RWPE2 (cell line): Measurements from ENCODE around the gene KIF26A.

Experiments
- ATAC-seq: fragments of 200-7000 bp; cut with Tn5 transposase; 3 replicates; pipeline ENCODE4 v1.9.1; 2021; ENCODE audit warnings: low read depth
- DNase-seq: peaks from one replicate; pipeline ENCODE4 v3.0.0-alpha.2; 2020; ENCODE audit warnings: low spot score
- H3K27ac ChIP-seq: fragments of 450-650 bp; 2 replicates; pipeline ENCODE4 v1.5.1; 2017; ENCODE audit warnings: mild to moderate bottlenecking; ENCODE audit not compliant: poor library complexity, severe bottlenecking
- H3K27me3 ChIP-seq: fragments of 250-450 bp; sonication (Bioruptor Pico); 2 replicates; pipeline ENCODE4 v1.5.1; 2021; ENCODE audit warnings: mild to moderate bottlenecking, moderate library complexity; ENCODE audit not compliant: insufficient read depth, poor library complexity, severe bottlenecking
- H3K36me3 ChIP-seq: fragments of 250-450 bp; sonication (Bioruptor Pico); 2 replicates; pipeline ENCODE4 v1.5.1; 2020; ENCODE audit warnings: low read depth, mild to moderate bottlenecking, moderate library complexity
- H3K4me1 ChIP-seq: fragments of 250-450 bp; sonication (Bioruptor Pico); 2 replicates; pipeline ENCODE4 v1.5.1; 2021; ENCODE audit warnings: mild to moderate bottlenecking, moderate library complexity; ENCODE audit not compliant: insufficient read depth, poor library complexity, severe bottlenecking
- H3K4me3 ChIP-seq: fragments of 250-450 bp; sonication (Bioruptor Pico); 2 replicates; pipeline ENCODE4 v1.5.1; 2021; ENCODE audit warnings: mild to moderate bottlenecking, moderate library complexity; ENCODE audit not compliant: severe bottlenecking
- H3K9me3 ChIP-seq: fragments of 250-450 bp; sonication (Bioruptor Pico); 2 replicates; pipeline ENCODE4 v1.5.1; 2021; ENCODE audit warnings: mild to moderate bottlenecking, moderate library complexity; ENCODE audit not compliant: severe bottlenecking
- CTCF ChIP-seq: fragments of 450-650 bp; IDR thresholded peaks from one replicate; pipeline ENCODE4 v1.5.1; 2017; ENCODE audit warnings: mild to moderate bottlenecking, moderate library complexity; ENCODE audit not compliant: poor library complexity, severe bottlenecking

Gene KIF26A

GRCh38 chr14:104197449-104198247 is 59.3 kb downstream of the KIF26A start:
- ATAC-seq, result no peak
- H3K4me1 ChIP-seq, result no peaks in the 10 kb centered on the region
- no peak for TF ChIP-seq CTCF
- no peak overlapping the region for H3K4me3 ChIP-seq
- no peaks in the 10 kb centered on the region for H3K36me3 ChIP-seq
- no peak overlapping the region for H3K27ac ChIP-seq
- peaks cover 57% of the 10 kb centered on the region for H3K27me3 ChIP-seq
- no peaks in the 10 kb centered on the region for H3K9me3 ChIP-seq
- DNase-seq, result no peak

- peaks cover 63% of the 10 kb centered on the region for H3K27me3 ChIP-seq
- no peaks in the 10 kb centered on the region for H3K4me1 ChIP-seq
- H3K9me3 ChIP-seq, result no peaks in the 10 kb centered on the region
- no peaks in the 10 kb centered on the region for H3K36me3 ChIP-seq
- H3K4me3 ChIP-seq, result no peak overlapping the region
- no peak for TF ChIP-seq CTCF
- H3K27ac ChIP-seq, result no peak overlapping the region
- no peak for ATAC-seq
- DNase-seq, result no peak
Measured at GRCh38 chr14:104199266-104199895, 61.0 kb downstream of the KIF26A start.

- TF ChIP-seq CTCF, result no peak
- DNase-seq, result no peak
- Histone ChIP-seq H3K27ac (no peak overlapping the region), H3K9me3 (no peaks in the 10 kb centered on the region), H3K36me3 (no peaks in the 10 kb centered on the region), H3K27me3 (peaks cover 63% of the 10 kb centered on the region), H3K4me3 (no peak overlapping the region), H3K4me1 (no peaks in the 10 kb centered on the region)
- no peak for ATAC-seq
Measured at GRCh38 chr14:104200106-104200505, 61.7 kb downstream of the KIF26A start.

- DNase-seq, result no peak
- no peak for ATAC-seq
- no peak for TF ChIP-seq CTCF
- Histone ChIP-seq H3K36me3 (no peaks in the 10 kb centered on the region), H3K27ac (no peak overlapping the region), H3K4me1 (no peaks in the 10 kb centered on the region), H3K4me3 (no peak overlapping the region), H3K9me3 (no peaks in the 10 kb centered on the region), H3K27me3 (peaks cover 63% of the 10 kb centered on the region)
Measured at GRCh38 chr14:104200591-104200990, 62.2 kb downstream of the KIF26A start.

- Histone ChIP-seq H3K27me3 (peaks cover 63% of the 10 kb centered on the region), H3K36me3 (no peaks in the 10 kb centered on the region), H3K4me3 (no peak overlapping the region), H3K27ac (no peak overlapping the region), H3K9me3 (no peaks in the 10 kb centered on the region), H3K4me1 (no peaks in the 10 kb centered on the region)
- ATAC-seq, result no peak
- DNase-seq, result no peak
- TF ChIP-seq CTCF, result no peak
Measured at GRCh38 chr14:104201063-104201462, 62.7 kb downstream of the KIF26A start.
